NCI-H1092 (cell line): ENCODE results near the gene SLC9C2.
"Not testable (repeated sequence)": the region's sequence is repeated elsewhere in the genome, so short reads cannot be mapped to it uniquely, and the experiment has no call there.

Experiments
- DNase-seq: peaks from one replicate; lab custom pipeline; 2025; lab: John Stamatoyannopoulos, UW

Gene SLC9C2

GRCh38 chr1:173581383-173582079 lies 21.3 kb downstream of the SLC9C2 start:
- no peak for DNase-seq

- no peak for DNase-seq
Observed at GRCh38 chr1:173580658-173581057, 22.2 kb downstream of the SLC9C2 start.

- no peak for DNase-seq
Observed at GRCh38 chr1:173580071-173580470, 22.8 kb downstream of the SLC9C2 start.

DNA sequence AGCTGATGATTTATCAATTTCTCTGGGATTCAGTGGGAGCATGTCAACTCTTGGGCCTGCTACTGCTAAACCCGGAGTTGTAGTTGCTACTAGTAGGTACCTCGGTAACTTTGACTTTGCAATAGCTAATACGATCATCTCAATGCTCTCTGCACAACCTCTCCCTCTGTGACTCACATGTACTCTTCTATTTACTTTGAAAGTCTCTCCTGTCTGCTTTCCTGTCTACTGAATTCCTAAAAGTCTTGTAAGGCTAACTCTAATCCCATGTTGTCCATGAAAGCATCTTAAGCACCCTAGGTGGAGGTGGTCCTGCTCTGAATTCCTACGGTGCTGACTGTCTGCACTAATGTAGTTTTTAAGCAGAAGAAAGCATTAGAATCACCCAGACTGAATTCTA lies 29.3 kb downstream of the SLC9C2 start:
- DNase-seq = no peak

- DNase-seq = no peak
Observed at GRCh38 chr1:173572201-173572873, 30.5 kb downstream of the SLC9C2 start.

DNA sequence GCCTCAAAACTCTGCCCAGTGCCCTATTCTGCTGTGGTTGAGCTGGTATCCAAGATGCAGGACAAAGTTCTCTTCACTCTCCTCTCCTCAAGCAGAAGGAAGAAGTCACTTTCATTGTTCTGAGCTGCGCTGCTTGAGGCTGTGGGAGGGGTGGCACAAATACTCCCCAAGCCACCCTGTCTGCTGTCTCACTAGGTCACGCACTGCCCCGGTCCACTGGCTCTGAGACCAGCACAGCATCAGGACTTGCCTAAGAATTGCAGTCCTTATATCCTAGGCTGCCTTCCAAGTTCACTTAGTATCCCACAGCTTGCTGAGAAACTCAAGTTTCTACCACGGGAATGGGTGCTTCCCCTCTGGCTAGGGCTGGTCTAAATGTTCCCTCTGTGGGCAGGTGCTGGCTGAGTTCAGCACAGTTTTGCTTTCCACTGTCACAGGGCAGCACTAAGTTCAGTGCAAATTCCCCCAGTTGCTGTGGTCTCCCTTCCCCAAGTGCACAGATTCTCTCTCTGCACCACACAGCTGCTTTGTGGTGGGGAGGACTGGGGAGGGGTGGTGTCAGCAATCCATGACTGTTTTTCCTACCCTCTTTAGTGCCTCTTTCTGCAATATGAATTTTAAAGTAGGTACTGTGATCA lies 32.4 kb downstream of the SLC9C2 start:
- DNase-seq = no peak

GRCh38 chr1:173568483-173568882 lies 34.4 kb downstream of the SLC9C2 start:
- no peak for DNase-seq

- DNase-seq = not testable (repeated sequence)
Observed at GRCh38 chr1:173563846-173564245, 39.0 kb downstream of the SLC9C2 start.

GRCh38 chr1:173562813-173563212 lies 40.1 kb downstream of the SLC9C2 start:
- DNase-seq = no peak

DNA sequence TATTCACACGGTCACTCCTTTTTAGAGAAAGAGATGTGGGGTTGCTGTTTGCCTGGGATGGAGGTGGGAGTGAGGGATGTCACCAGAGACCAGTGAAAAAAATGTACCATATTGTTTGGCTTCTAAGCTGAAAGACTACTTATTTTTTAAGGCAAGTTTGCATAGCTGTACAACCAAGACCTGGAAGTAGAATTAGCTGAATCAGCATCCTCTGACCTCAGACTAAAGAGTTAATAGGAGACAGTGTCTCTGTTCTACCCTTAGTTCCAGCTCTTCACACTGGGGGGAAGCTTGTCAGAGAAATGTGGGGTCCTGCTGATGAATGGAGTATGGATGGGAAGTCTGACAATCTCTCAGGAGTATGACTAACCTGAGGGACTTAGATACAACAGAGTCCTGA lies 41.6 kb downstream of the SLC9C2 start:
- no peak for DNase-seq

DNA sequence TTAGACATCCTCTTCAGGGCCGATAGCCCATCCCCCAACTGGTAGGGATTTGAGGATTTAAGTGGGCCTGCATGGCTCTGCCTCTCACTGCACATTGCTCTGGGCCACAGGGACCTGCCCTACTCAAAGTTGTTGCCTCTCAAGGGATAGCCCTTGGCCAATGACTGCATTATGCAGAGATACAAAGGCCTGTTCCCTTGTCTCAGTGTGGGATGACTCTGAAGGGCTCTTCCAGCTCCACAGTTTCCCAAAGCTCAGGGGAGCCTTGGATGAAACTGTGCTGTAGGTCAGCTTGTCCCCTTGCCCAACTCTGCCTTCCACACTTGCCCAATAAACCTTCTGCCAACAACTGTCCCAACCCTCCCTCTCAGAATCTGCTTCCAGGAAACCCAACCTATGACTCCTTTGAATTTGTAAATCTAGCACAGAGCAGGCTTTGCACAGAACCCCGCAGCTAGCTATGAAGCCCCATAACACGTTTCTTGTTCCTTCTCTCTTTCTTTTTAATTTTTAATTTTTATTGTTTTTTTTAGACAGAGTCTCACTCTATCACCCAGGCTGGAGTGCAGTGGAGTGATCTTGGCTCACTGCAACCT lies 42.5 kb downstream of the SLC9C2 start:
- no peak for DNase-seq

GRCh38 chr1:173555651-173556305 lies 47.1 kb downstream of the SLC9C2 start:
- DNase-seq = no peak

DNA sequence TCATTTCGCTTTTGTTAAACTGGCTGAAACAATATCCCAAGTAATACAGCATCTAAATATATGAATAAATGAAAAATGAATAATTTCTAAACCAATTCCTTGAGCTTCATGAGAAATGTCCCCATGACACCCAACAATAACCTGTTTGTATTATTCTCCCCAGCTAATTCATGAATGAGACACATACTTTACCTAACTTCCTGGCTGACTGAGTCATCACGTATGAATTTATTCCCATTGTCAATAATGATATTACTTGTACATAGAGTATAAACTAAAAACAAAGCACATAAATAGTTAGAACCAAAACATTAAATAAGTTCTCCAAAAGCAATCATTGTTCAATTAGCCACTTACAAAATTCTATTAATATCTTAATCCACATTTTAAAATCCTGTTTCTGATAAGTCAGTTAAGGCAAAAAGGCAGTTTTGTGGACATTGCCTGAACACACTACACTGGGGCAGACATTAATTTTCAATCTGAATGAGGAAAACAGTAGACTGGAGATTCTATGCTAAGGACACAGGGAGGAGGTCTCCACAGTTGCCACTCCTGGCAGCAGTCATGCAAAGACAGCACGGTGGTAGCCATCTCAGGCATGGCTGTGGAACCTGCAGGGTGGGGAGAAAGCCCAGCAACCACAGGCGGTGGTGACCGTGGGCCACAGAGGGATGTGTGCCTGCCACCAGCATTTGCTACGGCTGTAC lies 48.2 kb downstream of the SLC9C2 start:
- DNase-seq = no peak

- DNase-seq = no peak
Observed at GRCh38 chr1:173554089-173554488, 48.8 kb downstream of the SLC9C2 start.

- DNase-seq = no peak
Observed at GRCh38 chr1:173553312-173553711, 49.6 kb downstream of the SLC9C2 start.

DNA sequence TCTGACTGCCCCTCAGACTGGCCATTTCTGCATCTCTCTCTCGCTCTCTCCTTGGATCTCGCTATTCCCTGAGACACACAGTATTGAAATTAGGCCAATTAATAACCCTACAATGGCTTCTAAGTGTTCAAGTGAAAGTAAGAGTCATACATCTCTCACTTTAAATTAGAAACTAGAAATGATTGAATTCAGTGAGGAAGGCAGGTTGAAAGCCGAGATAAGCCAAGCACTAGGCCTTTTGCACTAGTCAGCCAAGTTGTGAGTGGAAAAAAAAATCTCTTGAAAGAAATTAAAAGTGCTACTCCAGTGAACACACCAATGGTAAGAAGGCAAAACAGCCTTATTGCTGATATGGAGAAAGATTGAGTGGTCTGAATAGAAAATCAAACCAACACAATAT lies 51.2 kb downstream of the SLC9C2 start:
- no peak for DNase-seq

DNA sequence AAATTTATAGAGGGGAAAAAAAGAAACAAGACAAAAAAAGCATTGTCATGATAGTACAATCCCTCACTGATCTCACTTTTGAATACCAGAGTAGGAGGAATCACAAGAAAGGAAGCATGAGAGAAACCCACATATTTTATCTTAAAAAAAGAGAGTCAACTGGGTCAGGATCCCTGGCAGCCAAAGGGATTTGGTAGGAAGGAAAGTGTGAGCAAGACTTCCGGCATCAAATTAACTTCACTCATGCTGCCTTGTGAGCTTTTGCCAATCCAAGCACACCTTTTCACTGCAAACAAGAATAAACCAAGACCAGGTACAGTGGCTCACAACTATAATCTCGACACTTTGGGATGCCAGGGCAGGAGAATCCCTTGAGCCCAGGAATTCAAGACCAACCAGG lies 53.1 kb downstream of the SLC9C2 start:
- no peak for DNase-seq

DNA sequence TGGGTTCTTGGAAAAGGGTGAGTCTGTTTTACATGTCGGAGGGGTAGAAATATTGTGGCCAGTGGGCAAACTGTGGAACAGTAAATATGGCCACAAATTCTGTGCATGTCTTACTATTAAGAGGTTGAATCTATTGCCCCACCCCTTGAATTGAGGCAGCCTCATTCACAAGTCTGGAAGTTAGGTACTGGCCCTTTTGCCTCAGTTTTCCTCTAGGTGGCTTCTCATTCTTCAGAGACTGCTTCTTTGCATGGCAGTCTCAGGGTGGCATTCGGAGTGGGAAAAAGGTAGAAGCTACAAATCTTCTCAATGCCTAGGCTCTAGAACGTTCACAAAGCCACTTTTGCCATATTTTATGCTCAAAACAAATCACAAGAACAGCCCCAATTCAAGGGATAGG lies 57.2 kb downstream of the SLC9C2 start:
- no peak for DNase-seq

DNA sequence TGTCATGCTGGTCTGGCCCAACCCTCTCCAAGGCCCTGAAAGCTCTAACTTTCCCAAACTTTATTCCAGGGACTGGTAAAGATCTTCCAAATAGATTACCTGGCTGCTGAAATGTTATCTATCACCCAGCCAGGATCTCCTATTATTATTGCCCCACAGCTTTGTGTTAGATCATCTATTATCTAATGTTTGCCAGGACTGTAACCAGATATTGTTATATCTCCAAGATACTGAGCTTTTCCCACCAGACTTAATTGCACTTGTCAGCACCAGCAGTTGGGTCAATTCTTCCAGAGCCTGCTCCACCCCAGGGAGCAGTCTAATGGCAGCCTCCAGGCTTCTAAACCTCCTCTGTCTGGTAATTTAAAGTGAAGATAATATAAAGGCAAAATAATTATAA lies 66.6 kb downstream of the SLC9C2 start:
- no peak for DNase-seq

DNA sequence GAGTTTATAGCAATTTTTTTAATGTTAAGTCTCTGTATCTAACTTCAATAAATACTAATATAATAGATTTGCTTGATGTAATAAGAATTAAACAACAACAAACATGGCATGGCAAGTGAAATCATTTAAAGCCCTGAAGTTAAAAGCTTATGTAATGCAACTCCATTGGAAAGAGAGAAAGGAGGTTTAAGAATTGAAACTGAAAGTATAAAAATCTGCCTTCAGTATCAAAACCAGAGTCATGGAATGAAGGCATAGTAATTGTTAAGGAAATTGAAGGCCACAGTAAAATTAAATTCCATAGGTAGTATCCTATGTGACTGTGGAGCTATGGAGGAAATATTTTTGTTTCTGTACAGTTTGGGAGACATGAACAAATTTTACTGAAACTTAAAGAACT lies 70.6 kb downstream of the SLC9C2 start:
- no peak for DNase-seq

DNA sequence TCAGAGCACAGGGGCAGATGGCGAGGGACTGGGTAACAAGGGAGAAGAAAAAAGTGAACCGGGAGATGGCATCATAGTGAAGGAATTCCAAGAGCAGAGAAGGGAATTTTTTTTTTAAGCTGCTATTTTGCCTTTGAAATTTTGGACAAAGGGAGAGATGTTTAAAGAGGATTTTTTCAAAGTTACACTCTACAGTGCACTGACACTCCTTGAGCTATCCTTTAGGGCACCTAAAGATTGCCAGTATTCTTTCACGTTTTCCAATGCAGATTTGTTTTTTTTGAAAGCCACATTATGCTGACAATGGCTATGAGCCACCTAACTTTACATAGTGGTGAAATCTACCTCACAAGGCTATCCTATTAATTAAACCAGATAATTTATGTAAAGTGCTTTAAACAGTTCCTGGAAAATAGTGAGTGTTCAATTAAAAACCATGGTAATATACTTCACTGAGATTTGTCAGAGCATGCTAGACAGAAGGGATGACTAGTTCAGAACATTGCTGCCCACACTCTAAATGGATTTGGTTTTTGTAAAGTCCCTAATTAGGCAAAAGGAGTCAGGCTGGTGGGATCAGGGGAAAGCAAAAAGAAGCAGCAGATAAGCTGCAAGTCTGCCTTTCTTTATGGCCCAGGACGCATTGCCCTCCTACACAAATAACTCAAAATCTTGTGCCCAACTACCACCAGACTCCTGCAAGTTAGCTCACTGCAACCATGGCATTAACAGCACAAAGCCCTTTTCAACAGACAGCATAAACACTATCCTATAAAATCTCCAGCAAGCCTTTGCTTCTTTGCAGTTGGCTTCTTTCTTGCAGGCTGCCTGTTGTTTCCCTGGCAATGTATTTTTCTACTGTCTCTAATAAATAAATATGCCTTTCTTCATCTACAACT lies 71.8 kb downstream of the SLC9C2 start:
- no peak for DNase-seq
